ENCODE measurements around the gene CYCS. TPM values are rescaled to one million over a fixed set of nuclear protein-coding genes. Genes with fewer than 3 reads are reported as not detected.

CYCS gene
- polyA plus RNA-seq (2011; rRNA removed) (63.1 and 74.1 TPM in 2 replicates), polyA minus RNA-seq (2011; rRNA and poly(A)+ RNA removed) (8.6 and 16.9 TPM in 2 replicates)

GRCh38 chr7:25125137-25125946, at the start of gene CYCS:
CYCS (minus strand) TSS chr7:25125260; CDS start chr7:25124119, 1,141 bp downstream.
- POLR2A ChIA-PET: interaction anchor here (0.6 to 1.9 kb wide), 17 partner anchors 9 to 736 kb away, joined by 3 to 16 read pairs (median 4); partner anchors contain the start of genes OSBPL3 and PALS2
- CTCF ChIA-PET: interaction anchor here (0.6 to 4.3 kb wide), 8 partner anchors 12 to 550 kb away, joined by 3 to 13 read pairs (median 4); no protein-coding TSS in a partner anchor
- H3K27ac ChIP-seq (ENCODE audit: low read depth, low read length): peak within 1 kb of the TSS; percentile 77
- H3K27me3 ChIP-seq (ENCODE audit: control insufficient read depth, insufficient read depth, low read length): peaks cover 3% of the 10 kb centered on the region
- TF ChIP-seq, protein P1, sequence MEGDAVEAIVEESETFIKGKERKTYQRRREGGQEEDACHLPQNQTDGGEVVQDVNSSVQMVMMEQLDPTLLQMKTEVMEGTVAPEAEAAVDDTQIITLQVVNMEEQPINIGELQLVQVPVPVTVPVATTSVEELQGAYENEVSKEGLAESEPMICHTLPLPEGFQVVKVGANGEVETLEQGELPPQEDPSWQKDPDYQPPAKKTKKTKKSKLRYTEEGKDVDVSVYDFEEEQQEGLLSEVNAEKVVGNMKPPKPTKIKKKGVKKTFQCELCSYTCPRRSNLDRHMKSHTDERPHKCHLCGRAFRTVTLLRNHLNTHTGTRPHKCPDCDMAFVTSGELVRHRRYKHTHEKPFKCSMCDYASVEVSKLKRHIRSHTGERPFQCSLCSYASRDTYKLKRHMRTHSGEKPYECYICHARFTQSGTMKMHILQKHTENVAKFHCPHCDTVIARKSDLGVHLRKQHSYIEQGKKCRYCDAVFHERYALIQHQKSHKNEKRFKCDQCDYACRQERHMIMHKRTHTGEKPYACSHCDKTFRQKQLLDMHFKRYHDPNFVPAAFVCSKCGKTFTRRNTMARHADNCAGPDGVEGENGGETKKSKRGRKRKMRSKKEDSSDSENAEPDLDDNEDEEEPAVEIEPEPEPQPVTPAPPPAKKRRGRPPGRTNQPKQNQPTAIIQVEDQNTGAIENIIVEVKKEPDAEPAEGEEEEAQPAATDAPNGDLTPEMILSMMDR (IDR thresholded peaks at IDR 0.05; ENCODE audit: low read depth, low read length): no peak
- H3K9me3 ChIP-seq (ENCODE audit: control insufficient read depth, insufficient read depth, low read length): no peaks in the 10 kb centered on the region; the same call in 1 of the 2 replicates
- peak within 1 kb of the TSS; percentile 98 for H3K4me3 ChIP-seq (ENCODE audit: low read depth, low read length)
- DNase-seq (ENCODE audit: low read depth, low spot score): peak; percentile 100

DNA sequence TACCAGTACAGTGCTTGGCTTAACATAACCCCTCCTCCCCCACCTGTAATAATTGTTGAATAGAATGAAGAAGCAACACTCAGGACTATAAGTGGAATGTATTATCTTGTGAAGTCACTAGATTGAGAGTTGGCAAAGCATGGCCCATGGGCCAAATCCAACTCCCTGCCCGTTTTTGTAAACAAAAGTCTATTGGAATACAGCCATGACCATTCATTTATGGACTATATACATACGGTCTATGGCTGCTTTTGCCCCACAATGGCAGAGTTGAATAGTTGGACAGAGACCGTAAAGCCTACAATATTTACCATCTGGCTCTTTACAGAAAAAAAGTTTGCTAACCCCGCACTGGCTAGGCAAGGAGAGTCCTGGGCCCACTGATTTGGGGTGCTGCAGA, 48.1 kb upstream of the CYCS start:
- TF ChIP-seq, protein P1 (IDR thresholded peaks at IDR 0.05; ENCODE audit: low read depth, low read length): no peak
- CTCF ChIA-PET: interaction anchor here (1.1 kb wide), 1 partner anchor 13 kb away, joined by 4 read pairs; no protein-coding TSS in a partner anchor
- POLR2A ChIA-PET: no interaction called here
- H3K27me3 ChIP-seq (ENCODE audit: control insufficient read depth, insufficient read depth, low read length): no peaks in the 10 kb centered on the region
- no peak for DNase-seq (ENCODE audit: low read depth, low spot score)
- no peak overlapping the region for H3K27ac ChIP-seq (ENCODE audit: low read depth, low read length)
- no peaks in the 10 kb centered on the region for H3K9me3 ChIP-seq (ENCODE audit: control insufficient read depth, insufficient read depth, low read length)
- no peak overlapping the region for H3K4me3 ChIP-seq (ENCODE audit: low read depth, low read length)

DNA sequence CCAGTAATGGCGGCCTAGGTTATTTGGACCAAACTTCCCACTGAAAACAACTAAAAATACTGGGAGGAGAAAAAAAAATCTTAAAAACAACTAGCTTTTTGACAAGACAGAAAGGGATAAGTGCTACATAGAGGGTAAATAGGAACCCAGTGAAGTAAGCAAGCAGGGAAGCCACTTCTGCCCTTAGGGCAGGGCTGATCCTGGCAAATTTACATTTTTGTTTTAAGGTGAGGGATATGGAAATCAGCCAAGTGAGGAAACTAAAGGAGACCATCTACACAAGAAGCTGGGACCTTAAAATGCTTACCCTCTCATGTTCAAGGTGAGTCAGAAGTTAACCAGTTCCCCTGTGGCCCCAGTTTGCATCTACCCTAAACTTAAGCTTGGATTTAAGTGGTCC, 46.5 kb upstream of the CYCS start:
- Histone ChIP-seq H3K4me3 (ENCODE audit: low read depth, low read length) (no peak overlapping the region), H3K27ac (ENCODE audit: low read depth, low read length) (no peak overlapping the region), H3K27me3 (ENCODE audit: control insufficient read depth, insufficient read depth, low read length) (no peaks in the 10 kb centered on the region), H3K9me3 (ENCODE audit: control insufficient read depth, insufficient read depth, low read length) (no peaks in the 10 kb centered on the region)
- no peak for DNase-seq (ENCODE audit: low read depth, low spot score)
- TF ChIP-seq, protein P1 (IDR thresholded peaks at IDR 0.05; ENCODE audit: low read depth, low read length): no peak
- CTCF ChIA-PET: interaction anchor here (2.5 to 3.1 kb wide), 2 partner anchors 9 to 12 kb away, joined by 10 to 22 read pairs; a partner anchor contains a TSS
- POLR2A ChIA-PET: no interaction called here

DNA sequence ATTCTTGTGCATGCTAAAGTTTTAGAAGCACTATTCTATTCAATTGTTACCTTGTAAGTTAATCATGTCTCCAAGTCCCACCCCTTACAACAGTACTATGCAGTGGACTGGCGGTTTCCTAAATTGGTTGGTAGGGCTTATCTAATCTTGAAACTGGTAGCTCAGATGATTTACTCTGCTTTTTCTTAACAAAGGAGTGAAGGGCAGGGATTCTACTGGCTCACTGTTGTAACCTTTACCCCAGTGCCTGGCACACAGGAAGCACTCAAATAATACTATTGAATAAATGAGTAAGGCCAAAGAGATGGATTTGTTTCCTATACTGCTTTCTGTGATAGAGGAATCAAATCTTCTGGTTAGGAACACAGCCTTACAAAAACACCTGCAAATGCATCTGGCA, 46.0 kb upstream of the CYCS start:
- CTCF ChIA-PET: interaction anchor here (2.5 to 3.1 kb wide), 2 partner anchors 9 to 11 kb away, joined by 10 to 22 read pairs; a partner anchor contains a TSS
- POLR2A ChIA-PET: no interaction called here

More for the DNA sequence above, 46.0 kb upstream of the CYCS start:
- TF ChIP-seq, protein P1 (IDR thresholded peaks at IDR 0.05; ENCODE audit: low read depth, low read length): no peak
- H3K27ac ChIP-seq (ENCODE audit: low read depth, low read length): no peak overlapping the region
- H3K27me3 ChIP-seq (ENCODE audit: control insufficient read depth, insufficient read depth, low read length): no peaks in the 10 kb centered on the region
- no peak overlapping the region for H3K4me3 ChIP-seq (ENCODE audit: low read depth, low read length)
- no peak for DNase-seq (ENCODE audit: low read depth, low spot score)
- H3K9me3 ChIP-seq (ENCODE audit: control insufficient read depth, insufficient read depth, low read length): no peaks in the 10 kb centered on the region

All from AG04450 (cell line).